ENCODE measurements around the gene RASD2. TPM values are rescaled to one million over a fixed set of nuclear protein-coding genes. Genes with fewer than 3 reads are reported as not detected.

Gene RASD2
- total and polyA plus RNA-seq, 2 donors (not counting 1 experiment from before 2014, with no cell fraction given) = under 0.01 to 0.01 TPM

DNA sequence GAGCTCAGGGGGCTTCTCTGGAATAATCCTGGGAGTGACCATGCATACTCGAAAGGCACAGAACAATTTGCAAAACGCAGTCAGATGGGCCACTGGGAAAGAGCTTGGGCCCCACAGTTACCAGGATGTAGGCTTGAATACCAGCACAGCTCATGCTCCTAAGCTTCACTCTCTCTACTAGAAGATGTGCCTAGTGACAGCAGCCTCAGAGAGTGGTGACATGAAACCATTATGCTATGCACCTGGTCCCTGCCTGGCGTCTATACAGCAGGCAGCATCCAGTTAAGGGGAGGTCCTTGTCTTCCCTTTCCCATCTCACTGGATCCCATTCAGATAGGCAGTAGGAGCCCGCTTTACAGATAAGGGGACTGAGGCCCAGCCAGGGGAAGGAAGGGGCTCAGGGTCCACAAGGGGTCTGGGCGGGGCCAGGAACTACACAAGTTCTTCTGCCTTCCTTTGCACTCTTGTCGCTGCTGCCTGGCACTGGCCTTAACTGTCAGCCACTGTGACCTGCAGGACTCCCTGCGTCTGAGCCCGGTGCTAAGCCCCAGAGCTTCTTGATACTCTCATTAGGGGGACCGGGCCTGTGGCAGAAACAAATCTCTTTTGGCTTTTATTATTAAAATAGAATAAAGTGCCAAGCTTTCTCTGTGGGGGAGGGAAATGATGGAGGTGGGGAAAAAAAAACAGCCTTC lies 21.2 kb upstream of the RASD2 start:
- Histone ChIP-seq H3K27me3 (ENCODE audit: control insufficient read depth, insufficient read depth, low read length) (peaks cover 9% of the 10 kb centered on the region), H4K20me1 (ENCODE audit: control insufficient read depth, extremely low read depth, insufficient read depth, low read length) (no peaks in the 10 kb centered on the region), H3K36me3 (ENCODE audit: control insufficient read depth, insufficient read depth, low read length) (no peaks in the 10 kb centered on the region), H3K4me3 (replicated peaks in 1 of 4; ENCODE audit: control extremely low read depth in 1 of 4, insufficient read depth in 1 of 4, low read depth in 3 of 4, low read length in 4 of 4) (no peak overlapping the region), H3K4me1 (ENCODE audit: control insufficient read depth, extremely low read depth, insufficient read depth, low read length) (no peaks in the 10 kb centered on the region), H3K4me2 (ENCODE audit: extremely low read depth, insufficient read depth, low read length) (no peak overlapping the region), H3K9ac (ENCODE audit: insufficient read depth, low read length) (no peak overlapping the region), H2AFZ (ENCODE audit: low read length) (no peak overlapping the region), H3K27ac (ENCODE audit: insufficient read depth, low read length) (no peak overlapping the region), H3K79me2 (ENCODE audit: control insufficient read depth, insufficient read depth, low read length) (no peaks in the 10 kb centered on the region), H3K9me3 (ENCODE audit: control insufficient read depth, insufficient read depth, low read depth, low read length) (no peaks in the 10 kb centered on the region)
- DNase-seq (ENCODE audit: low read depth in 2 of 2) = no peak
- TF ChIP-seq EZH2 (IDR thresholded peaks at IDR 0.05; ENCODE audit: low read length, missing control alignments) = no peak
- TF ChIP-seq, protein P1, sequence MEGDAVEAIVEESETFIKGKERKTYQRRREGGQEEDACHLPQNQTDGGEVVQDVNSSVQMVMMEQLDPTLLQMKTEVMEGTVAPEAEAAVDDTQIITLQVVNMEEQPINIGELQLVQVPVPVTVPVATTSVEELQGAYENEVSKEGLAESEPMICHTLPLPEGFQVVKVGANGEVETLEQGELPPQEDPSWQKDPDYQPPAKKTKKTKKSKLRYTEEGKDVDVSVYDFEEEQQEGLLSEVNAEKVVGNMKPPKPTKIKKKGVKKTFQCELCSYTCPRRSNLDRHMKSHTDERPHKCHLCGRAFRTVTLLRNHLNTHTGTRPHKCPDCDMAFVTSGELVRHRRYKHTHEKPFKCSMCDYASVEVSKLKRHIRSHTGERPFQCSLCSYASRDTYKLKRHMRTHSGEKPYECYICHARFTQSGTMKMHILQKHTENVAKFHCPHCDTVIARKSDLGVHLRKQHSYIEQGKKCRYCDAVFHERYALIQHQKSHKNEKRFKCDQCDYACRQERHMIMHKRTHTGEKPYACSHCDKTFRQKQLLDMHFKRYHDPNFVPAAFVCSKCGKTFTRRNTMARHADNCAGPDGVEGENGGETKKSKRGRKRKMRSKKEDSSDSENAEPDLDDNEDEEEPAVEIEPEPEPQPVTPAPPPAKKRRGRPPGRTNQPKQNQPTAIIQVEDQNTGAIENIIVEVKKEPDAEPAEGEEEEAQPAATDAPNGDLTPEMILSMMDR (conservative IDR thresholded peaks at IDR 0.05 in 1 of 2, IDR thresholded peaks at IDR 0.05 in 1 of 2; ENCODE audit: low read depth in 1 of 2, low read length in 2 of 2) = no peak

DNA sequence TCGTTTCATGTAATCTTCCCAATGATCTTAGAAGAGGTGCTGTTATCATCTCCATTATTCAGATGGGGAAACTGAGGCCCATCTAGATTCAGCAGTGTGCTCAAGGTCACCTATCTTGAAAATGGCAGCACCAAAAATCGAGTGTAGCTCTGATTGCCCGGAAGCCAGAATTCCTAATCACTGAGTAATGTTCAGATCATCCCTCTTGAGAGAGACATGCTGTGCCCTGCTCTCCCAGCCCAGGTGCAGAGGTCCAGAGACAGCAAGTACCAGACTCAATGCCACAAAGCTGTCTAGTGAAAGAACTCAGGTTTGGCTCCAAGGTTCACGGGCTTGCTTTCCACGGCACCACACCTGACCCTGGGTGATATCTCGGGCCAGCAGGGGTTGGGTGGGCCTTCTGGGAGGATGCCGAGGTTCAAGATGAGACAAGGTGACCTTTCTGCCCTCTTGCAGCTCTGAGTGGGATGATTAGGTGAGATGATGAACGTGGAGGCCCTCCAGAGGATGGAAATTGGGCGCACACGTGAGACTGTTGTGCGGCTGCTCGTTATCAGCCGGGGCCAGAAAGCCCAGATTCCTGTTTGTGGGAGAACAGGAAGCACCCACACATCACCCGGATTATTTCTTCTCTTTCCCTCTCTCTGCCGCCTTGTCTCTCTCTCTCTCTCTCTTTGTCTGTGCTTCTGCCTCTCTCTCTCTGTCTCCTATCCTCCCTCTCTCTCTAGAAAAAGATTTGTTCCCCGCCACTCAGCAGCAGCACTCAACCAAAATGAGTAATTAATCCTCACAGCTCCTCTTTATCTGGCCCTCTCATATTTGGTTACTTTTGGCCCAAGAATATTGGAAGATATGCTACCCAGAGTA lies 19.0 kb upstream of the RASD2 start:
- H3K9me3 ChIP-seq (ENCODE audit: control insufficient read depth, insufficient read depth, low read depth, low read length) = no peaks in the 10 kb centered on the region
- DNase-seq (ENCODE audit: low read depth in 2 of 2) = no peak
- no peak overlapping the region for H3K9ac ChIP-seq (ENCODE audit: insufficient read depth, low read length)
- no peak overlapping the region for H3K4me2 ChIP-seq (ENCODE audit: extremely low read depth, insufficient read depth, low read length)
- H2AFZ ChIP-seq (ENCODE audit: low read length) = no peak overlapping the region
- H4K20me1 ChIP-seq (ENCODE audit: control insufficient read depth, extremely low read depth, insufficient read depth, low read length) = no peaks in the 10 kb centered on the region
- H3K79me2 ChIP-seq (ENCODE audit: control insufficient read depth, insufficient read depth, low read length) = no peaks in the 10 kb centered on the region
- H3K4me1 ChIP-seq (ENCODE audit: control insufficient read depth, extremely low read depth, insufficient read depth, low read length) = no peaks in the 10 kb centered on the region
- peaks cover 9% of the 10 kb centered on the region for H3K27me3 ChIP-seq (ENCODE audit: control insufficient read depth, insufficient read depth, low read length)
- TF ChIP-seq EZH2 (IDR thresholded peaks at IDR 0.05; ENCODE audit: low read length, missing control alignments) = no peak
- TF ChIP-seq, protein P1 (conservative IDR thresholded peaks at IDR 0.05 in 1 of 2, IDR thresholded peaks at IDR 0.05 in 1 of 2; ENCODE audit: low read depth in 1 of 2, low read length in 2 of 2) = no peak
- no peak overlapping the region for H3K4me3 ChIP-seq (replicated peaks in 1 of 4; ENCODE audit: control extremely low read depth in 1 of 4, insufficient read depth in 1 of 4, low read depth in 3 of 4, low read length in 4 of 4)
- no peak overlapping the region for H3K27ac ChIP-seq (ENCODE audit: insufficient read depth, low read length)
- H3K36me3 ChIP-seq (ENCODE audit: control insufficient read depth, insufficient read depth, low read length) = no peaks in the 10 kb centered on the region

Measured in fibroblast of lung (primary cell).